NCI-H146 (cell line): ENCODE data around the gene NEUROD4.

Source experiments
- DNase-seq: peaks from one replicate; lab custom pipeline; 2025; lab: John Stamatoyannopoulos, UW

The NEUROD4 gene

GRCh38 chr12:55058776-55059175 lies 39.0 kb downstream of the NEUROD4 start:
- DNase-seq: no peak

GRCh38 chr12:55060470-55060869 lies 40.7 kb downstream of the NEUROD4 start:
- no peak for DNase-seq

GRCh38 chr12:55061024-55061423 lies 41.2 kb downstream of the NEUROD4 start:
- DNase-seq: no peak

- no peak for DNase-seq
These were observed 43.5 kb downstream of the NEUROD4 start for GRCh38 chr12:55063291-55063690.

- no peak for DNase-seq
These were observed 45.8 kb downstream of the NEUROD4 start for GRCh38 chr12:55065535-55065934.

- DNase-seq: no peak
These were observed 47.9 kb downstream of the NEUROD4 start for GRCh38 chr12:55067701-55068100.

GRCh38 chr12:55068416-55069010 lies 48.7 kb downstream of the NEUROD4 start:
- DNase-seq: peak; percentile 22

- DNase-seq: no peak
These were observed 52.3 kb downstream of the NEUROD4 start for GRCh38 chr12:55072083-55072482.

GRCh38 chr12:55073043-55074022 lies 53.6 kb downstream of the NEUROD4 start:
- peak; percentile 68 for DNase-seq

GRCh38 chr12:55074806-55075205 lies 55.0 kb downstream of the NEUROD4 start:
- DNase-seq: no peak
